Measurements from ENCODE around the gene MED28.

DNA sequence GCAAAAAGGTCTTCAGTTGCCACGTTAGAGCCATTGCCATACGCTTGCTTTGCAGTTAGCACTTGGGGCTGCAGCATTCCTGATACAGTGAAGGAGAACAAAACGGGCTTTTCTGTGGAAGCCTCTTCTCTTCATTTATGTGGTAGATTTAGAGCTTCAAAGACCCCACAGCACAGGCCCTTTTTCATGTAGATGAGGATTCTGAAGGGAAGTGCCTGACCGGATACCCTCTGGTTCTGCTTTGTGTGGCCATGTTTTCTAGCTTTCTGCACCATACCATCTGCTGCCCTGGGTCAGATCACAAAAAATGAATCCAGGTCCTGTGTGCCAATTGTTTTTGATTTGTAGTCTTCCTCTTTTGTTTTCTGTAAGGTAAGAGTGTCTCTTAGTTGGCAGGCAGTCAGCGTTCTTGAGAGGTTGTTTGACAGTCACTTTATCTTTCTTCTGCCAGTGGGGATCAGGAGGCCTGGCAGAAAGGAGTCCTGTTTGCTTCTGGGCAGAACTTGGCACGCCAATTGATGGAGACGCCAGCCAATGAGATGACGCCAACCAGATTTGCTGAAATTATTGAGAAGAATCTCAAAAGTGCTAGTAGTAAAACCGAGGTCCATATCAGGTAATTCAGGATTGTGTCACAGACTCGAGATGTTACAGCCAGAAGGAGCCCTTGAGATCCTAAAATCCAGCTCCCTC lies 29.8 kb upstream of the MED28 start:
- TF ChIP-seq, protein P1, sequence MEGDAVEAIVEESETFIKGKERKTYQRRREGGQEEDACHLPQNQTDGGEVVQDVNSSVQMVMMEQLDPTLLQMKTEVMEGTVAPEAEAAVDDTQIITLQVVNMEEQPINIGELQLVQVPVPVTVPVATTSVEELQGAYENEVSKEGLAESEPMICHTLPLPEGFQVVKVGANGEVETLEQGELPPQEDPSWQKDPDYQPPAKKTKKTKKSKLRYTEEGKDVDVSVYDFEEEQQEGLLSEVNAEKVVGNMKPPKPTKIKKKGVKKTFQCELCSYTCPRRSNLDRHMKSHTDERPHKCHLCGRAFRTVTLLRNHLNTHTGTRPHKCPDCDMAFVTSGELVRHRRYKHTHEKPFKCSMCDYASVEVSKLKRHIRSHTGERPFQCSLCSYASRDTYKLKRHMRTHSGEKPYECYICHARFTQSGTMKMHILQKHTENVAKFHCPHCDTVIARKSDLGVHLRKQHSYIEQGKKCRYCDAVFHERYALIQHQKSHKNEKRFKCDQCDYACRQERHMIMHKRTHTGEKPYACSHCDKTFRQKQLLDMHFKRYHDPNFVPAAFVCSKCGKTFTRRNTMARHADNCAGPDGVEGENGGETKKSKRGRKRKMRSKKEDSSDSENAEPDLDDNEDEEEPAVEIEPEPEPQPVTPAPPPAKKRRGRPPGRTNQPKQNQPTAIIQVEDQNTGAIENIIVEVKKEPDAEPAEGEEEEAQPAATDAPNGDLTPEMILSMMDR (conservative IDR thresholded peaks at IDR 0.05; ENCODE audit: low read length) = no peak
- no peak for TF ChIP-seq EZH2phosphoT487 (IDR thresholded peaks at IDR 0.05; ENCODE audit: borderline replicate concordance)
